AG09319 (cell line): ENCODE data around the gene ABI2.
A peak's percentile ranks its signal among the peaks of the same experiment; 100 is the strongest.

ENCODE experiments used
- DNase-seq: peaks from one replicate; pipeline ENCODE4 v3.0.0-alpha.2; 2010; ENCODE audit warnings: low read depth; ENCODE audit errors: extremely low read depth
- CTCF ChIP-seq: IDR thresholded peaks from 2 replicates; pipeline ENCODE4 v1.5.1; 2011; ENCODE audit warnings: low read depth, mild to moderate bottlenecking, inconsistent platforms, low read length, moderate library complexity

ABI2 gene

GRCh38 chr2:203471323-203471722 lies 143.1 kb downstream of the ABI2 start:
- DNase-seq = no peak
- TF ChIP-seq CTCF = no peak

GRCh38 chr2:203476881-203477280 lies 148.7 kb downstream of the ABI2 start:
- no peak for DNase-seq
- TF ChIP-seq CTCF = no peak

GRCh38 chr2:203480623-203481022 lies 152.4 kb downstream of the ABI2 start:
- no peak for DNase-seq
- no peak for TF ChIP-seq CTCF

GRCh38 chr2:203484266-203485112 lies 156.3 kb downstream of the ABI2 start:
- TF ChIP-seq CTCF = peak; percentile 55
- no peak for DNase-seq

GRCh38 chr2:203489531-203489930 lies 161.3 kb downstream of the ABI2 start:
- TF ChIP-seq CTCF = no peak
- no peak for DNase-seq

GRCh38 chr2:203490391-203490790 lies 162.2 kb downstream of the ABI2 start:
- DNase-seq = no peak
- TF ChIP-seq CTCF = no peak

DNA sequence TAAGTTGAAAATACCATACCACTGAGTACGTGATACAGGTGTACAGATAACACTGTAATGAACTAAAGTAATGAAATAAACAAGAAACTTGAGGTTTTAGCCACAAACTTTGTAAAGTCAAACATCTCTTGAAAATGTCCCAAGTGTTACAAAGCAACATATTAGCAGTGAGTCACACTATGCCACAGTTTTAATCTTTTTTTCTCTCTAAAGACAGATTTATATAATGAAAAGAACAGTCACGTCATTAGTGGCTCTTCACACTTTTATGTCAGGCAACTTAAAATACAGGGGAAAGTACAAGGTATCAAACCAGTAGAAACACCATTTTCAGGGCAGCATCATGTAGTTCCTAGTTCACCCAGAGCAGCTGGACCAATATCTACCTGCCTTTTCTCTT lies 164.8 kb downstream of the ABI2 start:
- TF ChIP-seq CTCF = no peak
- DNase-seq = no peak
